ENCODE results near the gene AP2A1. TPM values are rescaled to one million over a fixed set of nuclear protein-coding genes. Genes with fewer than 3 reads are reported as not detected.

Gene AP2A1
- total RNA-seq, 1 experiment from 2014 or later: 107 TPM

DNA sequence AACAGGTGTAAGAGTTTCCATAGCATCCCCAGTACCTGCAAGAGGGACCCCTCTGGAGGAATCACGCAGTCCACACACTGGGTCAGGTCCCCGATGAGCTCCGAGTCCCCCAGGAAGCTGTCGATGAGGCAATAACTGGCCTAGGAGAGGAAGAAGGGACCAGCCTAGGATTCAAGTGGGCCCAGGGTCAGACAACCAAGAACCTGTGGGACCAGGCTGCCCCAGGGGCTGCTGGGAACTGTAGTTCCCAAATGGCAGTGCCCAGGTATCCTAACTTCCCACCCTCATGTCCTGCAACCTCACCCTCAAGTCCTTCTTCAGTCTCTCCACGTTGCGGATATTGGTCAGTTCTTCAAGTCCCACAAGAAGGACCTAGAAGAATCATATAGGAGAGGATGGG, 44.5 kb downstream of the AP2A1 start:
- TF ChIP-seq, protein P1, sequence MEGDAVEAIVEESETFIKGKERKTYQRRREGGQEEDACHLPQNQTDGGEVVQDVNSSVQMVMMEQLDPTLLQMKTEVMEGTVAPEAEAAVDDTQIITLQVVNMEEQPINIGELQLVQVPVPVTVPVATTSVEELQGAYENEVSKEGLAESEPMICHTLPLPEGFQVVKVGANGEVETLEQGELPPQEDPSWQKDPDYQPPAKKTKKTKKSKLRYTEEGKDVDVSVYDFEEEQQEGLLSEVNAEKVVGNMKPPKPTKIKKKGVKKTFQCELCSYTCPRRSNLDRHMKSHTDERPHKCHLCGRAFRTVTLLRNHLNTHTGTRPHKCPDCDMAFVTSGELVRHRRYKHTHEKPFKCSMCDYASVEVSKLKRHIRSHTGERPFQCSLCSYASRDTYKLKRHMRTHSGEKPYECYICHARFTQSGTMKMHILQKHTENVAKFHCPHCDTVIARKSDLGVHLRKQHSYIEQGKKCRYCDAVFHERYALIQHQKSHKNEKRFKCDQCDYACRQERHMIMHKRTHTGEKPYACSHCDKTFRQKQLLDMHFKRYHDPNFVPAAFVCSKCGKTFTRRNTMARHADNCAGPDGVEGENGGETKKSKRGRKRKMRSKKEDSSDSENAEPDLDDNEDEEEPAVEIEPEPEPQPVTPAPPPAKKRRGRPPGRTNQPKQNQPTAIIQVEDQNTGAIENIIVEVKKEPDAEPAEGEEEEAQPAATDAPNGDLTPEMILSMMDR (IDR thresholded peaks at IDR 0.05; ENCODE audit: insufficient read depth in 1 of 2, low read depth in 1 of 2, low read length in 1 of 2, severe bottlenecking in 1 of 2, unreplicated experiment in 1 of 2): no peak
- no peaks in the 10 kb centered on the region for H3K9me3 Mint-ChIP-seq (ENCODE audit: unreplicated experiment)
- H3K4me3 ChIP-seq (ENCODE audit: low read depth, low read length): no peak overlapping the region
- DNase-seq: no peak
- no peaks in the 10 kb centered on the region for H3K4me1 Mint-ChIP-seq (ENCODE audit: low read depth, unreplicated experiment)
- intact Hi-C loops (cut with micrococcal nuclease; ENCODE audit: unreplicated experiment): no loop called here
- H3K36me3 ChIP-seq (ENCODE audit: control insufficient read depth, insufficient read depth, low read length): no peaks in the 10 kb centered on the region
- H3K4me1 ChIP-seq: peaks cover 5% of the 10 kb centered on the region; the same call in 1 of the 2 replicates
- no peak overlapping the region for H3K4me3 Mint-ChIP-seq (ENCODE audit: unreplicated experiment)
- no peaks in the 10 kb centered on the region for H3K27me3 ChIP-seq (replicated peaks; ENCODE audit: control insufficient read depth, insufficient read depth, low read length)
- H3K27ac Mint-ChIP-seq (ENCODE audit: unreplicated experiment): no peak overlapping the region
- BruUV-seq (replicated peaks): no TSS peak
- H3K36me3 Mint-ChIP-seq (ENCODE audit: insufficient read depth, unreplicated experiment): peaks cover 30% of the 10 kb centered on the region
- CTCF ChIA-PET: no interaction called here
- H3K9me3 ChIP-seq: no peaks in the 10 kb centered on the region
- H3K27me3 Mint-ChIP-seq (ENCODE audit: insufficient read depth, unreplicated experiment): no peaks in the 10 kb centered on the region
- POLR2A ChIA-PET: no interaction called here

DNA sequence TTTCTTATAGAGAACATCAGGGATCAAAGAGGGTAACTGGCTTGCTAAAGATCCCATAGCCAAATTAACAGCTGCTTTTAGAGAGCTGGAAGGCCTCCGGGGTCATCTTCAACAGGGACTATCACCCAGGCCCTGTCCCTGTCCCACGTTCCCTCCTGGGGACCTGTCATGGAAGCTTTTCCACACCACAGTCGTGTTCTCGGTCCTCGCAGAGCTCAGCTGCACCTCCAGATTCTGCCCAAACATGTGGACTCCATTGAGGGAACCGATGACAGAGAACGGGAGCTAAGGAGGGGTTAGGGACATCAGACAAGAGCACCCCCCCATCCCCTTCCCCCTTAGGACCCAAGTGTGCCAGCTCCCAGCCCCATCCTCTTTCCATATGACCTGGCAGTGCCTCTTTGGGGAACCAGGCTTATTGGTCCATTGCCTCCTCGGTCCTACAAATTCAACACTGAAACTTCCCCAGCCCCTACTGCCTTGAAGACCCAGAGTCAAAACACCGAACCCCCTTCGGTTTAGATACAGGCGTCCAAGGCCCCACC, 45.7 kb downstream of the AP2A1 start:
- Mint-ChIP-seq H3K9me3 (ENCODE audit: unreplicated experiment) (no peaks in the 10 kb centered on the region), H3K27me3 (ENCODE audit: insufficient read depth, unreplicated experiment) (no peaks in the 10 kb centered on the region), H3K4me3 (ENCODE audit: unreplicated experiment) (no peak overlapping the region), H3K4me1 (ENCODE audit: low read depth, unreplicated experiment) (no peaks in the 10 kb centered on the region), H3K27ac (ENCODE audit: unreplicated experiment) (no peak overlapping the region), H3K36me3 (ENCODE audit: insufficient read depth, unreplicated experiment) (peaks cover 32% of the 10 kb centered on the region)
- Histone ChIP-seq H3K4me1 (peaks cover 5% of the 10 kb centered on the region; the same call in 1 of the 2 replicates), H3K4me3 (ENCODE audit: low read depth, low read length) (no peak overlapping the region), H3K36me3 (ENCODE audit: control insufficient read depth, insufficient read depth, low read length) (no peaks in the 10 kb centered on the region), H3K9me3 (no peaks in the 10 kb centered on the region), H3K27me3 (replicated peaks; ENCODE audit: control insufficient read depth, insufficient read depth, low read length) (no peaks in the 10 kb centered on the region)
- no TSS peak for BruUV-seq (replicated peaks)
- ChIA-PET POLR2A (interaction anchor here (0.6 kb wide), 1 partner anchor 48 kb away, joined by 5 read pairs; no protein-coding TSS in a partner anchor), CTCF (no interaction called here)
- TF ChIP-seq, protein P1 (IDR thresholded peaks at IDR 0.05; ENCODE audit: insufficient read depth in 1 of 2, low read depth in 1 of 2, low read length in 1 of 2, severe bottlenecking in 1 of 2, unreplicated experiment in 1 of 2): no peak
- intact Hi-C loops (cut with micrococcal nuclease; ENCODE audit: unreplicated experiment): no loop called here
- DNase-seq: no peak

GRCh38 chr19:49812997-49813861, 46.4 kb downstream of the AP2A1 start, which contains the start of gene FUZ:
Gene FUZ, minus strand, starts transcription at chr19:49813292. Its CDS starts 186 bp downstream, at chr19:49813106.
- Mint-ChIP-seq H3K27me3 (ENCODE audit: insufficient read depth, unreplicated experiment) (no peaks in the 10 kb centered on the region), H3K27ac (ENCODE audit: unreplicated experiment) (no peak within 1 kb of the TSS), H3K9me3 (ENCODE audit: unreplicated experiment) (no peaks in the 10 kb centered on the region), H3K4me1 (ENCODE audit: low read depth, unreplicated experiment) (no peaks in the 10 kb centered on the region), H3K36me3 (ENCODE audit: insufficient read depth, unreplicated experiment) (peaks cover 36% of the 10 kb centered on the region), H3K4me3 (ENCODE audit: unreplicated experiment) (peak within 1 kb of the TSS; percentile 44)
- POLR2A ChIA-PET: interaction anchor here (0.6 to 1.0 kb wide), 2 partner anchors 48 kb away, joined by 3 to 5 read pairs; no protein-coding TSS in a partner anchor
- TF ChIP-seq, protein P1 (IDR thresholded peaks at IDR 0.05; ENCODE audit: insufficient read depth in 1 of 2, low read depth in 1 of 2, low read length in 1 of 2, severe bottlenecking in 1 of 2, unreplicated experiment in 1 of 2): no peak
- no TSS peak for BruUV-seq (replicated peaks)
- Histone ChIP-seq H3K9me3 (no peaks in the 10 kb centered on the region), H3K27me3 (replicated peaks; ENCODE audit: control insufficient read depth, insufficient read depth, low read length) (no peaks in the 10 kb centered on the region), H3K36me3 (ENCODE audit: control insufficient read depth, insufficient read depth, low read length) (no peaks in the 10 kb centered on the region), H3K4me1 (peaks cover 5% of the 10 kb centered on the region; the same call in 1 of the 2 replicates), H3K4me3 (ENCODE audit: low read depth, low read length) (no peak within 1 kb of the TSS)
- CTCF ChIA-PET: no interaction called here
- DNase-seq: peak; percentile 85 to 89
- intact Hi-C loops (cut with micrococcal nuclease; ENCODE audit: unreplicated experiment): no loop called here
